Fibroblast of peridontal ligament (primary cell): ENCODE measurements around the gene MAJIN.
"Not testable (repeated sequence)": the region's sequence is repeated elsewhere in the genome, so short reads cannot be mapped to it uniquely, and the experiment has no call there.

Source experiments
- DNase-seq: peaks from one replicate; pipeline ENCODE4 v3.0.0-alpha.2; 2010; ENCODE audit errors: extremely low read depth

Gene MAJIN

DNA sequence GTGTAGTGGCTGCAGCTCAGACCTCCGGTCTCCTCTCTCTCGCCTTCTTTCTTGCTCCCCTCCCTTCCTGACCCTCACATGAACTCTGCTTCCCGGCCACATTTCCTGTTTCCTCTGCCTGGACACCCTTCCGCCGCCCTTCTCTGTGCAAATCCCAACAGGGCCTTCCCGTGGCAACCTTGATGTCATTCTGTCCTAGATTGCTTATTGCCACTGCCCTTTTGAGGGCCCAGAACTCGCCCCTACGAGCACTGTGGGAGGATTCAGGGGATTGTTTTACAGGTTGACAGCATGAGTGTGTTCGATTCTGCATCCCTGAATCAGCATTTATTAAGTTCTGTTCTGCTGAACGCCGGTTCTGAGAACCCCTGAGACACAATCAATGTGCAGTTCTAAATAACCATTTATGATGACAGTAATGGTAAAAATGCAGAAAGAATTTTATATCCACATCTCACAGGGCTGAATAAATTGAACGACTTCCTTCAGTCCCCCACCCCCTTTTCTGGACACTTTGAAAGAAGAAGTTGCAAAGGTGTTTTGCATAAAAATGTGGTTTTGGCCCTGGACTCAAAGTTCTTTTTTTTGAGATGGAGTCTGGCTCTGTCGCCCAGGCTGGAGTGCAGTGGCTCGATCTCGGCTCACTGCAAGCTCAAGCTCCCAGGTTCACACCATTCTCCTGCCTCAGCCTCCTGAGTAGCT is 18.5 kb upstream of the MAJIN start:
- no peak for DNase-seq

DNA sequence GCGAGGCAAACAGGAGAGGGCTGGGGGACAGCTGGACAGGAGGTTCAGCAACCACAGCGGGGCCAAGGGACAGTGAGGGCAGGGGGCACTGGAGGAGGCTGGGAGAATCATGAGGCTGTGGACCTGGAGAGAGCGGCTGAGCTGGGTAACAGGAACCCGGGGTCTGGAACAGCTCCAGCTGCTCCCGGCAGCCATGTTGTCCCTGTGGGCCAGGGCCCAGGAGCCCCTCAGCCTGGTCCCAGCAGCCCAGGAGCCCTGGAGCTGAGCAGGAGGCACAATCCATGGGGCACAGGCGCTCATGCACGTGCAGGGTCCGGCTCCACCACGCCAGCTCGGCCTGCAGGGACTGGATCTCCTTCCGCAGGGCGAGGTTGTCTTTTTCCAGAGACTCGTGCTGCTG is 17.5 kb upstream of the MAJIN start:
- DNase-seq = no peak

DNA sequence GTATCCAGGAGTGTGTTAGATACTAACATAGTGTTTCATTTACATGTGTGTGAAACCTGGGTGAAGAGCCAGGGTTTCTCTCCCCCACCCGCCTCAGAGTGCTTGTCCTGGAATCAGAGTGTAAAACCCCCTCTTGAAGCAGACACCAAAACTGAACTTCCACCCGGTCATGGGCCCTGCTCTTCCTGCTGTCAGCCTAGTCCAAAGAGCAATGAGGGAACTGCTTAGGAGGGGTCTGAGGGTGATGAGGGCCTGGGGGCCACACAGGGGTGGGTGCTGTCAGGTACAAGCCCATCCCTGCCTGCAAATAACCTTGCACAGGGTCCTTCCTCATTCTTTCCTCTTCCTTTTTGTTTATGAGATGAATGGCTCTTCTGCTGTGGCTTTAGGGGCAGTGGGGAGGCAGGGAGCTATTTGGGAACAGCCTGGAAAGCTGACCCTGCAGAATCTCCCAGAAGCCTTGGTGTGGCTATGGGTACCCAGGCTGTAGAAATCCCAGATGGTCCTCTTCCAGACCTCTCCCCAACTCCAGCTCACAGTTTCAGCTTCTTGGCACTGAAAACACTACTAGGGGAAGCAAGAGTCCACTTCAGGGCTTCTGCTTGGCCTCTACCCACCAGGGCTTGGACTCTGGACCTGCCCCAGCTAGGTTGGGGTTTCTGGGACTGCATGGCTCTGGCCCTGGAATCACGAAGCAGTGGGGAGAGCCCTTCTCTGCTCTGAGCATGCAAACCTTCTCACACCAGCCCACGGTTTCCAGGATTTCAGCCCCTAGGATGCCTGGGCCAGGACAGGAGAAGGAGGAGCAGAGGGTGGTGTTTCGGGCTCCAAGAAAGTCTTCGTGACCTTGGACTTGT is 16.3 kb upstream of the MAJIN start:
- DNase-seq = no peak

DNA sequence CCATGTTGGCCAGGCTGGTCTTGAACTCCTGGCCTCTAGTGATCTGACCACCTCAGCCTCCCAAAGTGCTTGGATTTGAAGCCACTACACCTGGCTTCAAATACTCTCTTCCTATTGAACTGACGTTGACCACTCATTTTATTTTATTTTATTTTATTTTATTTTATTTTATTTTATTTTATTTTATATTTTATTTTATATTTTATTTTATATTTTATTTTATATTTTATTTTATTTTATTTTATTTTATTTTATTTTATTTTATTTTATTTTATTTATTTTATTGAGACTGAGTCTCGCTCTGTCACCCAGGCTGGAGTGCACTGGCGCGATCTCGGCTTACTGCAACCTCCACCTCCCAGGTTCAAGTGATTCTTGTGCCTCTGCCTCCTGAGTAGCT is 11.4 kb upstream of the MAJIN start:
- not testable (repeated sequence) for DNase-seq

DNA sequence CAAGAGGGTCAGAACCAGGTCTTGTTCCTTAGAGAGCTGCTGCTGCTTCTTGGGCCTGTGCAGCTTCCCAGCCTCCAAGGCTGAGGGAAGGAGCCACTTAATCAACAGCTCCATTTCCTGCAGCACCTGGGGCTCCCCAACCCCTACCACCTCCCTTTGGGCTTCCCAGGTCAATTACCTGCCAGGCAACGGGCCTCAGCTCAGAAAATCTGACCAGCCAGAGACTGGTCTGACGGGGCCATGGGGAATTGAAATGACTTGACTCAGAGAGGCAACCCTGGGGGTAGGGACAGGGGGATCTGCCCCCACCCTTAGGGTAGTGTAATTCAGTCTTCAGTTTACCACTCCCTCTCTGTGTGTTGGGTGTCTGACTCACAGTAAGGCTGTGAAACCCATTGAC is 4.7 kb upstream of the MAJIN start:
- no peak for DNase-seq

DNA sequence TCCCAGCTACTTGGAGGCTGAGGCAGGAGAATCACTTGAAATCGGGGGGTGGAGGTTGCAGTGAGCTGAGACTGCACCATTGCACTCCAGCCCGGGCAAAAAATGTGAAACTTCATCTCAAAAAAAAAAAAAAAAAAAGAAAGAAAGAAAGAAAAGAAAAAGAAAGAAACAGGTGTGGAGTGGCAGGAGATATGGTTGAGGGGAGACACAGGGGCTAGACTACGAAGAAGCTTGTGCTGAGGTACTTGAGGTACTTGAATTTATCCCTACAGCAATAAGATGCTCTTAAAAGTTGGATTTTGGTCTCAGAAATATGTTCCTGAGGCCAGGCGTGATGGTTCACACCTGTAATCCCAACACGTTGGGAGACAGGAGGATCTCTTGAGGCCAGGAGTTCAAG is 2.2 kb upstream of the MAJIN start:
- no peak for DNase-seq

DNA sequence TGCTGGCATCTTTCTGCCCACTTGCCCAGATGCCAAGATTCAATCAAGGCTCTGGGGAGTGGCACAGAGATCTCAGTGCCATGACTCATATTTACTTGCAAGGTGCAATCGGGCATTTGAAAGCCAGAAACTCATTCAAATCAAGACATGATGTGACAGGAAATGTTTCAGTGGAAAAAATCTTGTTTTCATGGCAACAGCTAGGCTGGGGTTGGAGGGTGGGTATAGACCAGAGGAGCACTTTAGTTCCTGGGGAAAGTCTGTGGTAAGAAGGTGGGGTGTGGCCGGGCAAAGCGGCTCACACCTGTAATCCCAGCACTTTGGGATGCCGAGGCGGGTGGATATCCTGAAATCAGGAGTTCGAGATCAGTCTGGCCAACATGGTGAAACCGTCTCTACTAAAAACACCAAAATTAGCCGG is 1.2 kb downstream of the MAJIN start:
- no peak for DNase-seq

DNA sequence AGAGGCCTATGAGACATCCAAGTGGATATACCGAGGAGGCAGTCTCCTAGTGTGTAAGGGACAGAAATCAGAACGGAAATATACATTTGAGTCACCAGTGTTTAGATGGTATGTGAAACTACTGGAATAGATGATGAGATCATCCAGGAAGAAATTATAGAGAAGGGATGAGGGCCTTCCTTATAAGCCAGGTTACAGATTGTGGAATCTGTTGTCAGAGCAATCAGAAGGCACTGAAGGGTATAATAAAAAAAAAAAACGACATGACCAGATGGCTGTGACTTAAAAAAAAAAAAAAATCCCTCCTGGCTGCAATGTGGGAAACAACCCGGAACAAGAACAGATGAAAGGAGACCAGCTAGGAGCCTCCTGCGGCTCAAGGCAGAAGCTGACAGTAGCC is 2.7 kb downstream of the MAJIN start:
- peak; percentile 39 for DNase-seq

DNA sequence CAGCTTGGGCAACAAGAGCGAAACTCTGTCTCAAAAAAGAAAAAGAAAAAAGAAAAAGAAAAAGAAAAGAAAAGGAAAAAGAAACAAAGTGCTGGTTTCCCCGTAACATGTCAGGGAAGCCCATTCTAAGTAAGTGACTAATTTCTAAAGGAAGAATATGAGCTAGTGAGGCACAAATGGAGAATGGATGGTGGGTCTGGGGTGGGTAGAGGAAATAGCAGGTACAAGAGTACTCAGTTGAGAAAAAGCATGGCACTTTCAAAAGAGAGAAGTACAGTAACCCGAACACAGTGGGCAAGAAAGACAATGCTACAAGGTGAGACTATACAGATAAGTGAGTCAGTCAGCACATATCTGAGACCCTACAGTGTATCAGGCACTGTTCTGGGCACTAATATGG is 4.5 kb downstream of the MAJIN start:
- DNase-seq = no peak

DNA sequence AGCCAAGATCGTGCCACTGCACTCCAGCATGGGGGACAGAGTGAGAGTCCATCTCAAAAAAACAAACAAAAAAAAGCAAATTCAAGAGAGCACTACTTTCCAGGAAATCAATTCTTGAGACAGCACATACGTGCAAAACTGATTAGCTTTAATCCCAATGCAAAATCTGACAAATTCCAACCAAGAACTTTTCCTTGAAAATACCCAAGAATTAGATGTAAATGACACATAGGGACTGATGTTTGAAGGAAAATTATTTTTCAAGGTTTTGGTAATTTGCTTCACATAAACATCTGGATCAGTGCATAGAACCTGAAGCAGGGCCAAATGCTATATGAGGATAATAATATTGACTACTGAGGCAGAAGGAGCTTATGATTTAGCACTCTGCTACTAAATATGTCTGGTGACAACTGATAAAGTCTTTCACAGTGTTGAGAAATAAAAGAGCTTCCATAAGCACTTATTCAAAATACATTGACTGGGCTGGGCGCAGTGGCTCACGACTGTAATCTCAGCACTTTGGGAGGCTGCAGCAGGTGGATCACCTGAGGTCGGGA is 8.8 kb downstream of the MAJIN start:
- DNase-seq = no peak

DNA sequence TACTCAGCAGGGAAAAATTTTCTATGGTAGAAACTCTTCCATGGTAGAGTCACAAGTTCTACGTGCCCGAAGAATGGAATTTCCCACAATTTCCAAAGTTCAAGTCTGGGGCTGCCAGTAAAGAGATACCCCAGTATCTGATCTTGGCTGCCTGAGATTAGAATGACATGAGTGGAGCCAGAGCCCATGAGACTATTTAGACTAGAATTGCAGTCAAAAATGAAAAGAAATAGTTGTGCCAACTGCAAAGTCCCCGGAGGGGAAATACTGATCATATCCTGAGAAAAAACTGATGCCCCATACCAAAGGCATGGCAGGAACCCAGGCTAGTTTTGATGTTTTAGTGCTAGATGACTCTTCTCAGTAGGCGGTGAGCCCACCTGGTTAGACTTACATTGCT is 11.2 kb downstream of the MAJIN start:
- DNase-seq = no peak

DNA sequence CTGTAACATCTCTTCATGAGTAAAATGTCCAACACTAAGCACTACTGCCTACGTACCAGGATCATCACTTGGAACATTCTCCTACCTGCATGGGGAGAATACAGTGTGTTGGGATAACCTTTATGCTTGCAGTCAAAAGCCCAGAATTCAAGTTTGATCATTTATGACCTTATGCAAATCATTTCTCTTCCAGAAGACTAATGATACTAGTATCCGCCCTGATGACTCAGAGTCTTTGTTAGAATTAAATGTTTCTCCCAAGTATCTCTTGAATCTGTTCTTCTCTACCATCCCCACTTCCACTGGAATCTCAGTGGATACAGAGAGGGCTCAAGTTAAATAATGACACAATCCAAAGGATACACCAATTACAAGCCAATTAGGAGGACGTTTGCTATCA is 12.4 kb downstream of the MAJIN start:
- no peak for DNase-seq

DNA sequence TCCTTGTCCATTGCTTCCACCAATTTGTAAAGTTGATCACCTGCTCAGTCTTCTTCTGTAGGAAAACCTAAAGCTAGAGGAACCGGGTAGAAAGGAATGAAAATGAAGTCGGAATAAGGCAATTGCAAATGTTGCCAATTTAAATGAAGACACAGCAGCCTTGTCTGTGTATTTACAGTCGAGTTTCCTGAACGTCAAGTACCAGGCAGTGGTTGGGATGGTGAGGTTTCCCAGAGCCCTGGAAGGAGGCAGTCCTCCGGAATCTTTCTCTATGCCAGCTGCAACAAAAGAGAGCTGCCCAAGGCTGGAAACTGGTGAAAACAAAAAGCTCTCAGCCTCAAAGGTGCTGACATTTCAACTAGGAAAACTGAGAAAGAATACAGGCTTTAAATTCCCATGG is 17.7 kb downstream of the MAJIN start:
- no peak for DNase-seq

DNA sequence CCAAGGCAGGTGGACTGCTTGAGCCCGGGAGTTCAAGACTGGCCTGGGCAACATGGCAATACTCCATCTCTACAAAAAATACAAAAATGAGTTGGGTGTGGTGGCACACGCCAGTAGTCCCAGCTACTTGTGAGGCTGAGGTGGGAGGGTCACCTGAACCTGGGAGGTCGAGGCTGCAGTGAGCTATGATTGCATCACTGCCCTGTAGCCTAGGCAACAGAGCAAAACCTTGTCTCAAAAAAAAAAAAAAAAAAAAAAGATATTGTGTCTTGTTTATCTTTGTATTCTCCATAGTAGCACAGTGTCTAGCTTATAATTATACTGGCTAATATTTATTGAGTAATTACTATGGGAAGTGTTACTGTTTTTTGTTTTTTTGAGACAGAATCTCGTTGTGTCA is 20.4 kb downstream of the MAJIN start:
- no peak for DNase-seq

DNA sequence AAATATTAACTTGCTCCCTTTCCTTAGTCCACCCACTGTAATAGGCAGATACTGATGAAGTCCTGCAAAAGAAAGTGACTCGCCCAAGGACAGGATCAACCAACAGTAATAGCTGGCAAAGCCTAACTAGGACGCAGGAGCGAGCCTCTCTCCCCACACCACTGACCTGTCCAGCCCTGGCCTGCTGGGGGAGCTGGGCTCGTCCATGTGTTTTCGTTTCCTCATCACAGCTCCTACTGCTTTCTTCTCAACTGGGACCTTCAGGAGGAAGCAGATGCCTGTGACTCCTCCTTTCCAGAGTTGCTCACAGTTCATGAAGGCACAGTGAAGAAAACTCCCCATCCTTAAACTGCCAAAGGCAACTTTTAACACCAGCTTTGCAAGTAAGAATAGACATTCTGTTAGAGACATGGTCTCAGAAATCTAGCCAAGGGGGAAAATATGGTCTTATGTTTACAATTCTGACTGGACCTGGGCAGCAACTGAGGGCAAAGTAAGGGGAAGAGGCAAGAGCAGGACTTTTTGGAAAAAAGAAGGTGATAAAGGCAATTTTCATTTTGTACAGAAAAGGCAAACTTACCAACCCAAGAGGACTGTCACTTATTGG is 24.6 kb downstream of the MAJIN start:
- DNase-seq = no peak

DNA sequence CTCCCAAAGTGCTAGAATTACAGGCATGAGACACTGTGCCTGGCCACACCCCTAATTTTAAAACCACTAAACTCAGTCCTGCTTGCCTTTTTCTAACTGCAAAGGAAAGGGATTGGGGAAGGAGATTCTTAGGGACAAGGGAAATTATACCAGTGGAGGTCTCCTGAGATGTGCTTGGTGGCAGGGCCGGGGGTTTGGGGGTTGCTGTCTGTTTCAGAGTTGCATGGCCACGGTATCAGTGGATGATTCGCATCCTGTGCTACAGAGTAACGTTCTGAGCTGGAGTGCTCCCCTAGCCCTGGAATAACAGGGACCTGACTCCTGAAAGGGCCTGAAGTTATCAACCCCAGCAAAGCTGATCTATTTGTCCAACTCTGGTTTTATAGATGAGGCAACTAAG is 35.4 kb downstream of the MAJIN start:
- no peak for DNase-seq

DNA sequence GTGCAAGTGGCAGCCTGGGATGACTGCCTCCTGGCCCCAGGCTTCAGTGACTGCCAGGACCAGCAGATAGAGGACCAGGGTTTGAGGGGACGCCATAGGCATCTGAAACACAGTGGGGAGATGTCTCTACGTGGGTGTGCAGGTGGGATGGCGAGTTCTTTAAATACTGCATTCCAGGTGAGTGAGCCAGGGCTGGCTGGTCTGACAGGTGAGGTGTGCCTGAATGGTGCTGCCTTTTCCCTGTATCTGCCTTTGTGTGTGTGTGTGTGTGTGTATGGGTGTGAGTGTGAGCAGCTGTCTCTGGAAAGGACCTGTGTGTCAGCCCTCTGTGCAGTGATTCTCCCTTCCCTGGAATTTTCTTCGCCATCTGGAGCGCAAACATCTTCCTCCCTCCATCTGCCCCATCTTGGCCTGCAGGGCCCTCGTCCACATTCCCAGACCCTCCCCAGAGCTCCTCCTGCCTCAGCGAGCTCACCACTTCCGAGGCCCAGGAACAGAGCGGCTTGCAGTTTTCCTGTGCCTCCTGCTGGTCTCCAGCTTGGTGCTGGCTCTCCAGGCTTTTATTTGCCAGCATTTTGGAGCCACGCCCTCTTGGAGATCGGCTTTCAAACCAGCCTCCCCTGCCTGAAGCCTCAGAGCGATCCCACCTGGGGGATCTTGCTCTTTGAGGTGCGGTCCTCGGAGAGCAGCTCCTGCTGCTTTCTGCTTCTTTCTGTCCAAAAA is 36.4 kb downstream of the MAJIN start, which contains the start of gene GPHA2:
Gene GPHA2 (minus strand): TSS at position 535 of the 723 bp plus-strand sequence. CDS start 433 bp downstream, at position 102.
- DNase-seq = no peak

DNA sequence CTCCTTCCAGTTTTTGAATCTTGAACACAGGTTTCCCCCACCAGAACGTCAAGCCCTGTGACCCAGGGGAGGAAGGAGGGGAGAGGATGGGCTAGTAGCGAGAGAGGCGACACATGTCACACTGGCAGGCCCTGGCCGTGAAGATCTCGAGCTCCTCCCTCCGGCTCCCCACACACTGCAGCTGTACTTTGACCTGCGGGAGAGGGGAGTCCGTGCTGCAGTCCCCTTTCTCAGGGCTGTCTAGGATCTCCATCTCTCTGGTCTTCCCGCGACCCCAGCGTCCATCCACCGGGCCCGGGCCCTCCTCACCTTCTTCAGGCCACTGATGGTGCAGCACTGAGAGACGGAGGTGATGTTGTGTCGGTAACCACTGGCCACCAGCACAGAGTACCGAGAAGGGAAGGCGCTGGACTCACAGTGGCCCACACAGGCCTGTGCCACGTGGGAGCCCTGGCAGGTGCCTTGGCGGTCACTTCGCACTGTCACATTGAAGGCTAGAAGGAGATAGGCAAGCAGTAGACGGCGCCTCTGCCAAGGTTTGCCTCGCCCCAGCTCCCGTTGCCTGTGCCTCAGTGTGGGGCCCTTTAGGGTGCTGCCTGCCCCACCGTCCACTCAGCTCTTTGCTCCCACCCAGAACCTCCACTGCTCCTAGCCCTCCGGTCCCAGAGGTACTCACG is 37.1 kb downstream of the MAJIN start:
- DNase-seq = no peak

DNA sequence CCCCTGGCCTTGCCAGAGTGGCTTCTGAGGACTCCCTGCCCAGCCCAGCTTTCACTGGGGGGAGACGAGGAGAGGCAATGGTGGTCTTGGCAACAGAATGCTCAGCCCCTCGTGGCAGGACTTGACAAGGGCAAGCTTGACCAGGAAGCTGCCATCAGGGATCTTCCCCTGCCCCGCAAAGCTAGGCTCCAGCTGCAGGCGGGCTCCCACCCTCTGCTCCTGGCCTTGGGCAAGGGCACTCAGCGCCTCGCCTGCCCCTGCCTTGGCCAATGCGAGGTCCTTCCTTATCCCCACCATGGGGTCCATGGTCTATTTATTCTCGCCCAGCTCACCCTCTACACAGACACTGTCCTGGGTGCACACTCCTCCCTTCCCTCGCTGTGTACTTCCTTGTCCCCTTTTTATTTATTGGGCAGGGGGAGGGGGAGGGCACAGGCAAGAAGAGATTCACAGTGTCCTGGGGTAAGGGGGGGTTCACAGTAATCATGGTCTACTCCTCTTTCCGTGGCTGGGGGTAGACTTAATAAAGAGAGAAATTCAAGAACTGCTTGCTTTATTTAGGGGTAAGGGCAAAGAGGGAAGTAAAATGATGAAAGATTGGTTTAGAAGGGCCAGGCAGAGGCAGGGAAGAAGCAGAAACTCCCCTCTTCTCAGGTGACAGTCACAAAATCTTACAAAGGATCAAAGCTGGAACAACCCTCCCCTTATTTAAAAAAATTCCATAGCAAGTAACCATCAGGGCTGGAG is 37.8 kb downstream of the MAJIN start:
- DNase-seq = no peak

DNA sequence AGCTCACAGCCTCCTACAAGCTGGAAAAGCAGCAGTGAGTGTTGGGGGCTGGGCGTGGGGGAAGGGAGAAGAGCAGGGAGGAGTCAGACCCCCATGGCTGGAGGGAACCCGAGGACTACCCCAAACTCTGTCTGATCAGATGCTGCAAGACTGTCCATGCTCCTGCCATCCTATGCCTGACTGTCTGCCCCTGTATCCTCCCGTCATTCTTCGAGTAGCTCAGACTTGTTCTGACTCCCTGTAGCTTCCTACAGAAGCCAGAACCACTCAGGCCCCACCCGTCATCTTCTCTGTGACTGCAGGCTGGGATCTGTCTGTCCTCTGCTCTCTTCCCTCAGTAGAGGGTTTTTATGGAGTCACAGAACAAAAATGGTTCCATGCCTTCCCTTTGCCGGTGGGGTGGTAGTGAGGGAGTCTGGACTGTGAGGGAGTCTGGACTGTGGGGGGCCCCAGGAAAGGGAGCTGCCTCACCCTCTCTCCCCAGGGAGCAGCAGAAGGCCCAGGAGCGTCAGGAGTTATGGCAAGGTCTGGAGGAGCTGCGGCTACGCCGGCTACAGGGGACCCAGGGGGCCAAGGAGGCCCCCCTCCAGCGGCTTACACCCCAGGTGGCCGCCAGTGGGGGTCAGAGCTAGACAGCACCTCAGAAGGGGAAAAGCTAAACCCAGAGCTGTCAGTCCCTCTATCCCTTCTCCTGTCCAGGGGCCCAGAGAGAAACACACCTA is 38.5 kb downstream of the MAJIN start:
- no peak for DNase-seq
